CD4-positive, alpha-beta T cell treated with Interleukin-6 at 100 ng/mL for 8 hours (primary cell): ENCODE measurements around the gene DNAI2.

ENCODE experiments used
- DNase-seq: peaks from one replicate; pipeline ENCODE4 v3.0.0-alpha.2; 2020; ENCODE audit warnings: mixed read lengths, low spot score

Gene DNAI2

GRCh38 chr17:74274060-74274708, at the start of gene DNAI2:
Gene DNAI2 (plus strand): TSS chr17:74274234. CDS start chr17:74281818, 7,584 bp downstream.
- DNase-seq = peak; percentile 32

GRCh38 chr17:74224959-74225725, 48.9 kb upstream of the DNAI2 start:
- DNase-seq = no peak

- no peak for DNase-seq
Measured at GRCh38 chr17:74226252-74226651, 47.8 kb upstream of the DNAI2 start.

- DNase-seq = no peak
Measured at GRCh38 chr17:74227271-74228080, 46.6 kb upstream of the DNAI2 start.

GRCh38 chr17:74228306-74228978, 45.6 kb upstream of the DNAI2 start:
- DNase-seq = no peak

- no peak for DNase-seq
Measured at GRCh38 chr17:74230896-74231295, 43.1 kb upstream of the DNAI2 start.

- DNase-seq = no peak
Measured at GRCh38 chr17:74231928-74232907, 41.8 kb upstream of the DNAI2 start.

GRCh38 chr17:74233937-74234336, 40.1 kb upstream of the DNAI2 start:
- no peak for DNase-seq

GRCh38 chr17:74234486-74234885, 39.5 kb upstream of the DNAI2 start:
- DNase-seq = no peak

GRCh38 chr17:74235040-74235581, 38.9 kb upstream of the DNAI2 start:
- no peak for DNase-seq

- DNase-seq = no peak
Measured at GRCh38 chr17:74235911-74236371, 38.1 kb upstream of the DNAI2 start.

- no peak for DNase-seq
Measured at GRCh38 chr17:74237321-74237720, 36.7 kb upstream of the DNAI2 start.

- DNase-seq = no peak
Measured at GRCh38 chr17:74239172-74239571, 34.9 kb upstream of the DNAI2 start.

- DNase-seq = no peak
Measured at GRCh38 chr17:74240618-74241205, 33.3 kb upstream of the DNAI2 start.

GRCh38 chr17:74241431-74241830, 32.6 kb upstream of the DNAI2 start:
- no peak for DNase-seq

- DNase-seq = no peak
Measured at GRCh38 chr17:74241847-74242246, 32.2 kb upstream of the DNAI2 start.

GRCh38 chr17:74243013-74243755, 30.9 kb upstream of the DNAI2 start:
- no peak for DNase-seq

GRCh38 chr17:74244128-74244527, 29.9 kb upstream of the DNAI2 start:
- DNase-seq = no peak

GRCh38 chr17:74244548-74244947, 29.5 kb upstream of the DNAI2 start:
- no peak for DNase-seq
